ENCODE results near the gene CYP27B1. TPM values are rescaled to one million over a fixed set of nuclear protein-coding genes. Genes with fewer than 3 reads are reported as not detected.
A peak's percentile ranks its signal among the peaks of the same experiment; 100 is the strongest.

Gene CYP27B1
- total RNA-seq, 4 donors from 2014 or later: 1.2 to 4.1 (median 2.0) TPM

GRCh38 chr12:57760347-57760982 lies 6.4 kb downstream of the CYP27B1 start:
- Histone ChIP-seq H3K27me3 (peaks cover 25% of the 10 kb centered on the region), H3K9me3 (no peaks in the 10 kb centered on the region), H3K27ac (no peak overlapping the region), H3K36me3 (peaks cover 16% of the 10 kb centered on the region), H3K4me1 (peaks cover 22% of the 10 kb centered on the region), H3K4me3 (no peak overlapping the region)
- no peak for DNase-seq (ENCODE audit: low spot score in 2 of 2)
- TF ChIP-seq POLR2AphosphoS5 (IDR thresholded peaks at IDR 0.05) (no peak), POLR2A (IDR thresholded peaks at IDR 0.05) (no peak), CTCF (IDR thresholded peaks at IDR 0.05) (no peak), EP300 (IDR thresholded peaks at IDR 0.05) (no peak)
- 89% methylated on average over 3 of the region's 3 CpGs for WGBS

GRCh38 chr12:57759360-57759980 lies 7.4 kb downstream of the CYP27B1 start:
- WGBS: 28% methylated on average over 3 of the region's 3 CpGs
- H3K27me3 ChIP-seq: peaks cover 15% of the 10 kb centered on the region
- H3K9me3 ChIP-seq: no peaks in the 10 kb centered on the region
- H3K36me3 ChIP-seq: peaks cover 16% of the 10 kb centered on the region
- no peak overlapping the region for H3K27ac ChIP-seq
- no peak for TF ChIP-seq POLR2A (IDR thresholded peaks at IDR 0.05)
- no peak for TF ChIP-seq EP300 (IDR thresholded peaks at IDR 0.05)
- TF ChIP-seq CTCF (IDR thresholded peaks at IDR 0.05): peak in 1 of 2 donors; percentile 36
- no peak for TF ChIP-seq POLR2AphosphoS5 (IDR thresholded peaks at IDR 0.05)
- peaks cover 20% of the 10 kb centered on the region for H3K4me1 ChIP-seq
- no peak for DNase-seq (ENCODE audit: low spot score in 2 of 2)
- H3K4me3 ChIP-seq: no peak overlapping the region

GRCh38 chr12:57758552-57759359 lies 8.1 kb downstream of the CYP27B1 start:
- H3K9me3 ChIP-seq: no peaks in the 10 kb centered on the region
- WGBS: 90% methylated on average over 9 of the region's 25 CpGs
- H3K27me3 ChIP-seq: peaks cover 8% of the 10 kb centered on the region
- no peak overlapping the region for H3K4me3 ChIP-seq
- H3K4me1 ChIP-seq: peaks cover 27% of the 10 kb centered on the region
- peaks cover 16% of the 10 kb centered on the region for H3K36me3 ChIP-seq
- no peak overlapping the region for H3K27ac ChIP-seq
- no peak for DNase-seq (ENCODE audit: low spot score in 2 of 2)
- TF ChIP-seq EP300 (IDR thresholded peaks at IDR 0.05): no peak
- no peak for TF ChIP-seq POLR2A (IDR thresholded peaks at IDR 0.05)
- no peak for TF ChIP-seq CTCF (IDR thresholded peaks at IDR 0.05)
- no peak for TF ChIP-seq POLR2AphosphoS5 (IDR thresholded peaks at IDR 0.05)

DNA sequence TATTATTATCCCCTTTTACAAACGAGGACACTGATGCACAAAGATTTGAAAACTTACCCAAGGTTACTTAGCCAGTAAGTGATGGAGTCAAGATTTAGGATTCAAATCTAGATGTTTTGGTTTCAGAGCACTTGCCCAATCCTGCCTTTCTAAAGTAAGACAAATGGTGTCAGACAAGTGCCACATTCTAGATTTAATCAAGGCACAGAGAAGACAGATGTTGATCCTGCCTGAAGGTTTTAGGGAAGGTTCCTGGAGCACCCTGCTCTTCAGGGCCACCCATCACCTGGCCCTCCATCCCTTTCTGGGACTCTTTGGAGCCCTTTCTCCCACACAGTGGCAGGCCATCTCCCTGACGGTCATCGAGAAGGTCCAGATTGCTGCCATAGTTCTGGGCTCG lies 9.1 kb downstream of the CYP27B1 start:
- Histone ChIP-seq H3K27ac (no peak overlapping the region), H3K4me1 (peaks cover 34% of the 10 kb centered on the region), H3K27me3 (no peaks in the 10 kb centered on the region), H3K9me3 (no peaks in the 10 kb centered on the region), H3K36me3 (peaks cover 16% of the 10 kb centered on the region), H3K4me3 (no peak overlapping the region)
- WGBS: 92% methylated on average over 4 of the region's 4 CpGs
- no peak for DNase-seq (ENCODE audit: low spot score in 2 of 2)
- TF ChIP-seq EP300 (IDR thresholded peaks at IDR 0.05): no peak
- TF ChIP-seq CTCF (IDR thresholded peaks at IDR 0.05): no peak
- no peak for TF ChIP-seq POLR2A (IDR thresholded peaks at IDR 0.05)
- TF ChIP-seq POLR2AphosphoS5 (IDR thresholded peaks at IDR 0.05): no peak

All from suprapubic skin (tissue), 4 donors.